Stimulated activated CD8-positive, alpha-beta memory T cell treated with anti-CD3 and anti-CD28 coated beads, Interleukin-15, amount 100 ng/mL, for 24 hours (primary cell): ENCODE results near the gene CLTCL1.

ENCODE experiments used
- DNase-seq: peaks from one replicate; pipeline ENCODE4 v3.0.0-alpha.2; 2020; ENCODE audit warnings: low read depth

CLTCL1 gene

DNA sequence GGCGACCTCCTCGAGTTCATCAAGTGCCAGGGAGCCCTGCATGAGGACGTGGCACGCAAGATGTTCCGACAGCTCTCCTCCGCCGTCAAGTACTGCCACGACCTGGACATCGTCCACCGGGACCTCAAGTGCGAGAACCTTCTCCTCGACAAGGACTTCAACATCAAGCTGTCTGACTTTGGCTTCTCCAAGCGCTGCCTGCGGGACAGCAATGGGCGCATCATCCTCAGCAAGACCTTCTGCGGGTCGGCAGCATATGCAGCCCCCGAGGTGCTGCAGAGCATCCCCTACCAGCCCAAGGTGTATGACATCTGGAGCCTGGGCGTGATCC is 159.9 kb downstream of the CLTCL1 start:
- no peak for DNase-seq

DNA sequence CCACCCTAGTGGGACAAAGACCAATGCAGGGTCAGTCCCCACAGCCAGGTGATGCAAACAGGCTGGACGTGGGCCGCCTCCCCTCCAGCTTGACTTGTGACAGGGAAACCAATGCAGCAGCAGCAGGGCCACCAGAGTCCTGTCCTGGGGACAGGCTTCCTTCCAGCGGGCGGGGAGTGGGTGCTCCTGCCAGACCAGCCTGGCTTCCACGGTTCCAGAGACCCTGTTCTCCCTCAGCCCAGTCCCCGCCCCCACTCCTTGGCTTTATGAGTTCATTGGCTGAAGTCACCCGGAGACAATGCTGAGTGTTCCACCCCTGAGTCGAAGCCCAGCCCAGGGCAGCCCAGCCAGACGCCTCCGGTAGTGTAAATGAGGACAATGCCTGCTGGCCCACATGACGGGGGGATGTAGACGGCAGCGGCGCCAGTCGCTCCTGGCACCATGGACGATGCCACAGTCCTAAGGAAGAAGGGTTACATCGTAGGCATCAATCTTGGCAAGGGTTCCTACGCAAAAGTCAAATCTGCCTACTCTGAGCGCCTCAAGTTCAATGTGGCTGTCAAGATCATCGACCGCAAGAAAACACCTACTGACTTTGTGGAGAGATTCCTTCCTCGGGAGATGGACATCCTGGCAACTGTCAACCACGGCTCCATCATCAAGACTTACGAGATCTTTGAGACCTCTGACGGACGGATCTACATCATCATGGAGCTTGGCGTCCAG is 160.4 kb downstream of the CLTCL1 start, which contains the start of gene TSSK2:
TSSK2 (plus strand) TSS at position 350 of the 726 bp plus-strand sequence; CDS start at position 442, 92 bp downstream.
- no peak for DNase-seq

GRCh38 chr22:19129871-19130270 is 161.6 kb downstream of the CLTCL1 start:
- no peak for DNase-seq
